OCI-LY7 (cell line): ENCODE measurements around the gene IRF2BP1.
"Not testable (repeated sequence)": the region's sequence is repeated elsewhere in the genome, so short reads cannot be mapped to it uniquely, and the experiment has no call there.

Experiments
- CTCF ChIP-seq: fragments of 200-600 bp; sonication (generic); conservative IDR thresholded peaks from 2 replicates; pipeline ENCODE4 v1.5.1; 2014; ENCODE audit warnings: mild to moderate bottlenecking, antibody characterized with exemption, low read length, moderate library complexity, mixed read lengths
- EZH2phosphoT487 ChIP-seq: fragments of 200-600 bp; sonication (generic); IDR thresholded peaks from 2 replicates; pipeline ENCODE4 v1.6.1; 2018; ENCODE audit warnings: low read depth, borderline replicate concordance, mild to moderate bottlenecking, mixed run types, antibody characterized with exemption, low read length, moderate library complexity, mixed read lengths

- not testable (repeated sequence) for TF ChIP-seq CTCF, EZH2phosphoT487
Measured at GRCh38 chr19:45895983-45896599, 10.2 kb upstream of the IRF2BP1 start.
